GM19438 (cell line): ENCODE measurements around the gene RSPH3.
"Not testable (repeated sequence)": the region's sequence is repeated elsewhere in the genome, so short reads cannot be mapped to it uniquely, and the experiment has no call there.

Experiments used
- ATAC-seq: cut with Tn5 transposase; IDR thresholded peaks from one replicate; pipeline ENCODE4 v1.9.1; 2021; ENCODE audit warnings: low read depth; ENCODE audit not compliant: unreplicated experiment

RSPH3 gene

DNA sequence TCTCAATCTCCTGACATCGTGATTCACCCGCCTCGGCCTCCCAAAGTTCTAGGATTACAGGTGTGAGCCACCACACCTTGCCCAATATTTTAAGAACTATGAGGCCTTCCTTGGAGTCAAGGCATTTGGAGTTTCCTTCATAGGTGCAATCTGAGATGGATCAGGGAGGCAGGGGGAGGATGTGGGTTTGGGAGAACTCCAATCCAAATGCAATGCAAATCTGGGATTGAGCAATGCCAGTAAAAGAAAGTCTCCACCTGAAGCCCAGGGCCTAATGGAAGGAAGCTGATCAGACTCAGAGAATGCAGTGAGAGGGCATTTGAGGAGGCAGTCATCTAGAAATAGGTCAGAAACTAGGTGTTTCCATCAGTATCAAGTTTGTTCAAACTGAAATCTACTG, 21.2 kb downstream of the RSPH3 start:
- no peak for ATAC-seq

DNA sequence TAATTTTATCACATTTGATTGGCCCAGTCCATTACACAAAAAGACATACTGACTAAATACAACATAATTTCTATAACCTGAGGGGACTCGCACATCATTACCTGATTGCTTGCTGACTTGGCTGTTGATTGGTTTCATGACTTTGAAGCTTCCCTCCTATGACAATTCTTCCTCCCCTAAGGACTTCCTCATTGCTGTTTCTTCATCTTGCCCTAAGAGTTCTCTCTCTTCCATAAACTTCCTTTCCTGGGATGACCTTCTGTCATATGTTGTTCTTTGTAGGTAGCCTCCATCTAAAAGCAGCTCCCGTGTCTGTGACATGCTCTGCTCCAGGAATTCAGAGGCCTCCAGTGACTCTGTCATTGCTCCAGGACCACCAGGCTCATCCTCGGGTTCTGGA, 22.6 kb downstream of the RSPH3 start:
- no peak for ATAC-seq

DNA sequence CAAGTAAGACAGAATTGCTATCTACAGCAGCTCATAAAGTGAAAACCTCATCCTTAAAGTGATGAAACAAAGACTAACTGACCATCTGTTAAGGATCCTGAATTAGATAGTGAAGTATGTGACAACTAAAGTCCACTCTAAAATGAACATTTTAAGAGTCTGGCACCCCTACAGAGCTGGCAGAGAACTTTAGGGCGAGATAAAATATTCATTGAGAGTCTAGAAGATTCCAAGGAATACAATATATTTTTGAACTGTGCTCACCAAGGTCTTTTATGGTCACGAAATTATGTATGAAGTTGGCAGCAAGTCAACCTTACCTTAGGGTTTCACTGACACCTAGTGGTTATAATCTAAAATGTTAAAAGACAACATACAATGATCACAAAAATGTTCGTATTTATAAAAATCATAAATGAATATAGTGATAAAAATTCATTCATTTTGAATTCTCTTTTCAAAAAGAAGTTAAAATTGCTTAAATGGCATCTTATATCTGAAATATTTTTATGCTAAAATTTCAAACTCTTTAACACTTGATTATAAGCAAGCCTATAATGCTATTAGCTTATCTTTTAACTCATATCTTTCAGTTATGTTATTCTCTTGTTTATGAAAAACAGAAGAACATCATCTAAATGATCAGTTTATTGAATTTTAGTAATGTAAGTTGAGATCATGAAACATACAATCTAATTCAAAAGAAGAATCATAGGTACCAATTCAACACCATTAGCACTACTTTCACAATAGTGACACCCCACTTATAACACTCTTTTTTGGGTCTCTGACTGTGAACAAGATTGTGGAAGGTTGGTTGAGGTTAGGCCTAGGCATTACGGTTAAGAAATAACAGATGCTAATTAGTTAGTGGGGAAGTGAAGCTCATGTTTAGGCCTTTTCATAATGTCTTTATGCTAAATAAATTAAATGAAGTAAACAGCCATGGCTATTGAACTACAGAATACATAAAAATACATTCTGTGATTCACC, 27.5 kb downstream of the RSPH3 start:
- no peak for ATAC-seq

DNA sequence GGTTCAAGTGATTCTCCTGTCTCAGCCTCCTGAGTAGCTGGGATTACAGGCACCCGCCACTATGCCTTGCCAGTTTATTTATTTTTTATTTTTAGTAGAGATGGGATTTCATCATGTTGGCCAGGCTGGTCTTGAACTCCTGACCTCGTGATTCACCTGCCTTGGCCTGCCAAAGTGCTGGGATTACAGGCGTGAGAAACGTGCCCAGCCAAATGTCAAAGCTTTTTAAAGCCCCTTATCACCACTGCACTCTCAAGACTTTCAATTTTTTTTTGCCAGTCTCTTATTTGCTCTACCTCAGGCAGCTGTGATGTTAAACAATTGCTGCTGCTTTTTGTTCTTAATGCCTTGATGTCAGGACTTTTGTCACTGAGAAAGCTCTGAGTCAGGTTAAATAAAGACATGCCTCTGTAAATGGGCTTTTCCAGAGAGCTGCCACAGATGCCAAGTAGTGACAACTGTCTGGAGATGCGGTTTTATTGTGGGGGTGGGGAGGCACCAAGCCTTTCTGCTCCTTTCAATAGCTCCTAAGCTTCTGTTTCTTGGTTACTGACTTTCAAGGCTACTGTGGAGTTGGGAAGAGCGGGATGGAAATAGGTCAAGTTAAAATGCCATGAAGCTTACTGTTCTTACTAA, 29.2 kb downstream of the RSPH3 start:
- no peak for ATAC-seq

DNA sequence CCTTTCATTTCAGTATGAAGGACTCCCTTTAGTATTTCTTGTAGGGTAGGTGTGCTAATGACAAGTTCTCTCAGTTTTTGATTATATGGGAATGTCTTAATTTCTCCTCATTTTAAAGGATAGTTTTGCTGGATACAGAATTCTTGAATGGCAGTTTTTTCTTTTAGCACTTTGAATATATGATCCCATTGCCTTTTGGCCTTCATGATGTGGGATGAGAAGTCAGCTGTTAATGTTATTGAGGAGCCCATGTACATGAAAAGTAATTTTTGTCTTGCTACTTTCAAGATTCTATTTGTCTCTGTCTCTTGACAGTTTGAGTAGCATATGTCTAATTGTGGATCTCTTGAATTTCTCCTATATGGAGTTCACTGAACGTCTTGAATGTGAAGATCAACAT, 30.9 kb downstream of the RSPH3 start:
- ATAC-seq: no peak

GRCh38 chr6:158963020-158963808, 36.8 kb downstream of the RSPH3 start:
- ATAC-seq: no peak

GRCh38 chr6:158962371-158962770, 37.6 kb downstream of the RSPH3 start:
- ATAC-seq: no peak

DNA sequence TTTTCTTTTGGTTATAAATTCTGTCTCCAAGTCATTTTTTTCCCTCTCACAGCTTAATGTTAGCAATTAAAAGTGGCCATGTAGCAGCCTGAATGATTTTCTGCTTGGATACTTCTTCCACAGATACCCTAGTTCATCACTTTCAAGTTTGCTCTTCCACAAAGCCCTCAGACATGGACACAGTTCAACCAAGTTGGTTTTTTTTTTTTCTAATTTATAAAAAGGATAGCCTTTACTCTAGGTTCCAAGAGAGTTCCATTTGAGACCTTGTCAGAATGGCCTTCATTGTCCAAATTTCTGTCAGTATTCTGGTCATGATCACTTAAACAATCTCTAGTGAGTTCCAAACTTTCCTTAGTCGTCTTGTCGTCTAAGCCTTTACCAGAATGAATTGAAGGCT, 40.0 kb downstream of the RSPH3 start:
- ATAC-seq: no peak

DNA sequence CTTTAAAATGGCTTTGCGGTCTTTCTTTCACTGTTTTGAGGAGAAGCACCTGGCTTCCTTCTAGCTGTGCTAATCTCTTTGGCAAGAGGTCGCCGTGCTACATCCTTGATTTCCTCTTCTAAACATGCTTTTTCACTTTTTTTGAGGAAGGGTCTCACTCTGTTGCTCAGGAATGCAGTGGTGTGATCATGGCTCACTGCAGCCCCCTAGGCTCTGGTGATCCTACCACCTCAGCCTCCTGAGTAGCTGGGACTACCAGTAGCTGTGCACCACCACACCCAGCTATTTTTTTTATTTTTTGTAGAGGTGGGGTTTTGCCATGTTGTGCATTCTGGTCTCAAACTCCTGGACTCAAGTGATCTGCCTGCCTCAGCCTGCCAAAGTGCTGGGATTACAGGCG, 40.5 kb downstream of the RSPH3 start:
- no peak for ATAC-seq

- no peak for ATAC-seq
Observed at GRCh38 chr6:158958504-158959386, 41.3 kb downstream of the RSPH3 start.

GRCh38 chr6:158955255-158955654, 44.7 kb downstream of the RSPH3 start:
- ATAC-seq: no peak

GRCh38 chr6:158954753-158955152, 45.2 kb downstream of the RSPH3 start:
- no peak for ATAC-seq

- ATAC-seq: not testable (repeated sequence)
Observed at GRCh38 chr6:158952011-158952410, 48.0 kb downstream of the RSPH3 start.

DNA sequence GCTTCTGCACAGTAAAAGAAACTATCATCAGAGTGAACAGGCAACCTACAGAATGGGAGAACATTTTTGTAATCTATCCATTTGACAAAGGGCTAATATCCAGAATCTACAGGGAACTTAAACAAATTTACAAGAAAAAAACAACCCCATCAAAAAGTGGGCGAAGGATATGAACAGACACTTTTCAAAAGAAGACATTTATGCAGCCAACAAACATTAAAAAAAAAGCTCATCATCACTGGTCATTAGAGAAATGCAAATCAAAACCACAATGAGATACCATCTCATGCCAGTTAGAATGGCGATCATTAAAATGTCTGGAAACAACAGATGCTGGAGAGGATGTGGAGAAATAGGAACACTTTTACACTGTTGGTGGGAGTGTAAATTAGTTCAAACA, 48.4 kb downstream of the RSPH3 start:
- not testable (repeated sequence) for ATAC-seq

GRCh38 chr6:158947284-158947683, 52.7 kb downstream of the RSPH3 start:
- no peak for ATAC-seq

- ATAC-seq: no peak
Observed at GRCh38 chr6:158943380-158944032, 56.5 kb downstream of the RSPH3 start.

GRCh38 chr6:158942349-158942748, 57.7 kb downstream of the RSPH3 start:
- no peak for ATAC-seq

- no peak for ATAC-seq
Observed at GRCh38 chr6:158941246-158941645, 58.8 kb downstream of the RSPH3 start.

DNA sequence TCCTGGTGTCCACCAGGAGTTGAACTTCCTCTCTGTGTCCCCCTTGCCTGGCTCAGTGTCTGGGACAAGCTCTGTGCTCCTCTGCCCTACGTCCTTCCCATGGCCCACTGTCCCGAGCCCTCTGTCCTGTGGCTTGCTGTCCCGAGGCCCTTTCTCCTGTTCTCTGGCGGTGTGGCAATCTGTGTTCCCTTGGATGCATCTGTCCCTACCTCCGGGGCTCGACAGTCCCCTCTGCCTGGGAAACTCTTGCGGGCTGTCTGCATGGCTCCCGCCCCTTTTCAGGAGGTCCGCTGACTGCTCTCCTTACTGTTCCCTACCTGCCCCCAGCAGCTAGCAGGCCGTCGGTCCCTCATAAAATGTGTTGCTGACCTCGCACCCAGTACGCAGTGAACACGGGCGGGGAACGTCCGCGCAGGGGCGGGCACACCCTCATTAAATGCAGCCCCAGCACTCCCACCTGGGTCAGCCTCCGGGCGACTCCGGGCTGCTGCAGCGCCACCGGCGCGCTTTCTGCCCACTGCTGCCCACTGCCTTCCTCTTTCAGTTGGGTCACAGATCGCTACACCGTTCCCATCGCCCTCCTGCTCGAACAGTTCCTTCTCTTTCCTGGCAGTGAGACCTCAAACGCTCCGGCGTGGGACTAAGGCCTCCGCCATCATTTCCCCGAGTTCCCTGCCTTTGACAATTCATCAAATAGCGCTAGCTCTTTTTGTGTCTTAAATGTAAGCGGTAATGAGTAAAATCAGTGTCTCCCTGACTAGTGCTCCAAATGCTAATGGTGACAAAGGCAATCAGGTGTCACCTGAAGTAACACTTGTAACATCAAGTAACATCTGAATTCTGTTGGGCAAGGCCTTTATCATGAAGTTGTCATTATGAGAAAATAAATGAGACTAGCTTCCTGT, 60.5 kb downstream of the RSPH3 start:
- ATAC-seq: no peak
